Measurements from ENCODE around the gene LRRC4C. TPM values are rescaled to one million over a fixed set of nuclear protein-coding genes. Genes with fewer than 3 reads are reported as not detected.

LRRC4C gene
- polyA plus RNA-seq, 1 of the 3 experiments (the other 2 are of a cell fraction), result 0.16 TPM

- TF ChIP-seq MXI1 (IDR thresholded peaks at IDR 0.05; ENCODE audit: low read depth, low read length) (no peak), GABPA (IDR thresholded peaks at IDR 0.05; ENCODE audit: low read depth) (no peak), TCF12 (IDR thresholded peaks at IDR 0.05) (no peak), USF1 (IDR thresholded peaks at IDR 0.05; ENCODE audit: borderline replicate concordance, low read depth) (no peak), FOXM1 (IDR thresholded peaks at IDR 0.05; ENCODE audit: low read depth) (no peak)
- TF ChIP-seq, protein P1, sequence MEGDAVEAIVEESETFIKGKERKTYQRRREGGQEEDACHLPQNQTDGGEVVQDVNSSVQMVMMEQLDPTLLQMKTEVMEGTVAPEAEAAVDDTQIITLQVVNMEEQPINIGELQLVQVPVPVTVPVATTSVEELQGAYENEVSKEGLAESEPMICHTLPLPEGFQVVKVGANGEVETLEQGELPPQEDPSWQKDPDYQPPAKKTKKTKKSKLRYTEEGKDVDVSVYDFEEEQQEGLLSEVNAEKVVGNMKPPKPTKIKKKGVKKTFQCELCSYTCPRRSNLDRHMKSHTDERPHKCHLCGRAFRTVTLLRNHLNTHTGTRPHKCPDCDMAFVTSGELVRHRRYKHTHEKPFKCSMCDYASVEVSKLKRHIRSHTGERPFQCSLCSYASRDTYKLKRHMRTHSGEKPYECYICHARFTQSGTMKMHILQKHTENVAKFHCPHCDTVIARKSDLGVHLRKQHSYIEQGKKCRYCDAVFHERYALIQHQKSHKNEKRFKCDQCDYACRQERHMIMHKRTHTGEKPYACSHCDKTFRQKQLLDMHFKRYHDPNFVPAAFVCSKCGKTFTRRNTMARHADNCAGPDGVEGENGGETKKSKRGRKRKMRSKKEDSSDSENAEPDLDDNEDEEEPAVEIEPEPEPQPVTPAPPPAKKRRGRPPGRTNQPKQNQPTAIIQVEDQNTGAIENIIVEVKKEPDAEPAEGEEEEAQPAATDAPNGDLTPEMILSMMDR (IDR thresholded peaks at IDR 0.05), result no peak
These were observed 742.9 kb downstream of the LRRC4C start for GRCh38 chr11:40716344-40717130.

GRCh38 chr11:40713083-40713482, 746.4 kb downstream of the LRRC4C start:
- Histone ChIP-seq H3K9me3 (no peaks in the 10 kb centered on the region), H3K27me3 (ENCODE audit: insufficient read depth) (no peaks in the 10 kb centered on the region), H3K9ac (no peak overlapping the region), H3K4me3 (ENCODE audit: low read depth in 2 of 2, low read length in 1 of 2) (no peak overlapping the region), H3K4me2 (no peak overlapping the region), H3K36me3 (replicated peaks in 1 of 2; ENCODE audit: control insufficient read depth in 1 of 2, insufficient read depth in 2 of 2, low read length in 1 of 2) (no peaks in the 10 kb centered on the region), H3K9me2 (no peaks in the 10 kb centered on the region), H4K20me1 (ENCODE audit: insufficient read depth) (no peaks in the 10 kb centered on the region), H3K4me1 (ENCODE audit: control insufficient read depth in 1 of 2, insufficient read depth in 2 of 2, low read depth in 1 of 2, low read length in 1 of 2) (no peaks in the 10 kb centered on the region), H3F3A (replicated peaks; ENCODE audit: insufficient read depth) (no peaks in the 10 kb centered on the region), H2AFZ (ENCODE audit: low read depth) (no peak overlapping the region), H3K27ac (ENCODE audit: low read depth in 2 of 2, low read length in 1 of 2) (no peak overlapping the region), H3K79me2 (ENCODE audit: insufficient read depth) (no peaks in the 10 kb centered on the region)
- no peak for DNase-seq
- 5% methylated on average over 4 of the region's 4 CpGs for WGBS (ENCODE audit: low lambda C conversion rate)
- ChIA-PET CTCF (no interaction called here), POLR2A (no interaction called here)
- no peak for TF ChIP-seq NFIC (IDR thresholded peaks at IDR 0.05; ENCODE audit: borderline replicate concordance)
- TF ChIP-seq POLR2AphosphoS5 (IDR thresholded peaks at IDR 0.05; ENCODE audit: low read depth, low read length), result no peak
- TF ChIP-seq JUND (IDR thresholded peaks at IDR 0.05), result no peak
- no peak for TF ChIP-seq SIN3A (IDR thresholded peaks at IDR 0.05; ENCODE audit: borderline replicate concordance, low read depth, low read length)
- TF ChIP-seq, protein P2, sequence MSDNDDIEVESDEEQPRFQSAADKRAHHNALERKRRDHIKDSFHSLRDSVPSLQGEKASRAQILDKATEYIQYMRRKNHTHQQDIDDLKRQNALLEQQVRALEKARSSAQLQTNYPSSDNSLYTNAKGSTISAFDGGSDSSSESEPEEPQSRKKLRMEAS (IDR thresholded peaks at IDR 0.05; ENCODE audit: low read depth), result no peak
- TF ChIP-seq EP300 (IDR thresholded peaks at IDR 0.05; ENCODE audit: borderline replicate concordance in 1 of 2, low read depth in 1 of 2, low read length in 1 of 2), result no peak
- no peak for TF ChIP-seq RFX5 (IDR thresholded peaks at IDR 0.05; ENCODE audit: low read length)

More at GRCh38 chr11:40716344-40717130, 742.9 kb downstream of the LRRC4C start:
- Histone ChIP-seq H3K4me2 (no peak overlapping the region), H3K79me2 (ENCODE audit: insufficient read depth) (no peaks in the 10 kb centered on the region), H3K27me3 (ENCODE audit: insufficient read depth) (no peaks in the 10 kb centered on the region), H3K9me3 (no peaks in the 10 kb centered on the region), H3K4me1 (ENCODE audit: control insufficient read depth in 1 of 2, insufficient read depth in 2 of 2, low read depth in 1 of 2, low read length in 1 of 2) (no peaks in the 10 kb centered on the region), H3K36me3 (replicated peaks in 1 of 2; ENCODE audit: control insufficient read depth in 1 of 2, insufficient read depth in 2 of 2, low read length in 1 of 2) (no peaks in the 10 kb centered on the region), H4K20me1 (ENCODE audit: insufficient read depth) (no peaks in the 10 kb centered on the region), H3K9ac (no peak overlapping the region), H3K9me2 (no peaks in the 10 kb centered on the region), H3K4me3 (ENCODE audit: low read depth in 2 of 2, low read length in 1 of 2) (no peak overlapping the region), H3K27ac (ENCODE audit: low read depth in 2 of 2, low read length in 1 of 2) (no peak overlapping the region), H3F3A (replicated peaks; ENCODE audit: insufficient read depth) (no peaks in the 10 kb centered on the region), H2AFZ (ENCODE audit: low read depth) (no peak overlapping the region)
- ChIA-PET CTCF (no interaction called here), POLR2A (no interaction called here)
- DNase-seq, result no peak
- WGBS (ENCODE audit: low lambda C conversion rate), result 3% methylated on average over 3 of the region's 3 CpGs

All from SK-N-SH (cell line).